ENCODE results near the gene RTBDN. TPM values are rescaled to one million over a fixed set of nuclear protein-coding genes. Genes with fewer than 3 reads are reported as not detected.

The RTBDN gene
- total and polyA plus RNA-seq, 10 of the 15 experiments (the other 5 are each of a cell fraction or from before 2014, with no cell fraction given): 0.45 TPM; not detected in 9

DNA sequence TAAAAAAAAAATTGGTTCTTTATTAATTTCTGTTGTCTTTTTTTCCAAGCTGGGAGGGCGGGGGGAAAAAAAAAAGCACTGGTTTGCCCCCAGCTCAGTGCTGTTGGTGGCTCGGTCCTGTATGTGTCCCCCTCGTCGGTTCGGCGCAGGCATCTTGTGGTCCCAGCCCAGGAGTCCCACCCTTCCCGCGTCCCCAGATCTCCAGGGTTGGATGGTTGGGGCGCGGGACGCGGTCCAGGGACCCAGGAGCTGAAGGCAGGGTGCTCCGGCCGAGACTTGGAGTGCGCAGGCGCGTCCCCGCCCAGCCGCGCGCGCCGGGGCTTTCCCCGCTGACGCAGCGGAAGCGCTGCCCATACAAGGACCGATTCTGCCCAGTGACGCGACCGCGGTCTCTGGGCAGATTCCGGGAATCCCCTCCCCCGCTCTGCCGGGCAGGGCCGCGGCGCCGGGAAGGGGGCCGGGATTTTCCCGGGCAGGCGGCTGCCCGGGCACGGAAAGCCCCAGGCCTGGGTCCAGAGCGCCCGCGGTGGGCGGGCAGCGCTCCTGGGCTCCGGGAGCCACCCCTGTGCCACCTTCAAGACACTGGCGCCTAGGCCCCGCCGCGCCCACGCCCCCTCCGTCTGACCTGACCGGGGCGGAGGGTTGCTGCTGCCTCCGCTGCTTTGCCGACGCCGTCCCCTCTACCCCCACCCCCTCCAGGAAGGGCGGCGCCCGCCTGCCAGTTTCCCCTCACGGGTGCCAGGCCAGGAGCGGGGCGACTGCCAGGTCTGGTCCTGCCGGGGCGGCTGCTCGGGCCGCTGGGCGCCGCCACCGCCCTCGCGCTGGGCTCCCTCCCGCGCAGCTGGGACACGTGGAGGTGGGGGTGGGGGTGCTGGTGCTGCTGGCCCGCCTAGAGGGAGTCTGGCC is 40.8 kb downstream of the RTBDN start (continued):
- TF ChIP-seq PRDM15 (CRISPR knock-in tag; IDR thresholded peaks at IDR 0.05) (peak; percentile 70; the same call in 1 of the 2 replicates), PAX5 (IDR thresholded peaks at IDR 0.05; ENCODE audit: borderline replicate concordance, low read depth, low read length) (peak; percentile 97), RAD21 (IDR thresholded peaks at IDR 0.05; ENCODE audit: insufficient read depth, low read depth, low read length) (no peak), PBX3 (IDR thresholded peaks at IDR 0.05; ENCODE audit: insufficient replicate concordance, low read depth, low read length) (peak; percentile 24), JUNB (IDR thresholded peaks at IDR 0.05) (no peak), NR2C1 (IDR thresholded peaks at IDR 0.05) (no peak), NFIC (IDR thresholded peaks at IDR 0.05; ENCODE audit: low read depth, low read length) (no peak)
- TF ChIP-seq, protein P1, sequence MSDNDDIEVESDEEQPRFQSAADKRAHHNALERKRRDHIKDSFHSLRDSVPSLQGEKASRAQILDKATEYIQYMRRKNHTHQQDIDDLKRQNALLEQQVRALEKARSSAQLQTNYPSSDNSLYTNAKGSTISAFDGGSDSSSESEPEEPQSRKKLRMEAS (IDR thresholded peaks at IDR 0.05; ENCODE audit: low read depth, low read length): peak; percentile 93
- TF ChIP-seq, protein P2, sequence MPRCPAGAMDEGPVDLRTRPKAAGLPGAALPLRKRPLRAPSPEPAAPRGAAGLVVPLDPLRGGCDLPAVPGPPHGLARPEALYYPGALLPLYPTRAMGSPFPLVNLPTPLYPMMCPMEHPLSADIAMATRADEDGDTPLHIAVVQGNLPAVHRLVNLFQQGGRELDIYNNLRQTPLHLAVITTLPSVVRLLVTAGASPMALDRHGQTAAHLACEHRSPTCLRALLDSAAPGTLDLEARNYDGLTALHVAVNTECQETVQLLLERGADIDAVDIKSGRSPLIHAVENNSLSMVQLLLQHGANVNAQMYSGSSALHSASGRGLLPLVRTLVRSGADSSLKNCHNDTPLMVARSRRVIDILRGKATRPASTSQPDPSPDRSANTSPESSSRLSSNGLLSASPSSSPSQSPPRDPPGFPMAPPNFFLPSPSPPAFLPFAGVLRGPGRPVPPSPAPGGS (IDR thresholded peaks at IDR 0.05; ENCODE audit: borderline replicate concordance, insufficient read depth, low read depth, low read length, poor library complexity, severe bottlenecking): peak; percentile 91
- TF ChIP-seq, protein P3, sequence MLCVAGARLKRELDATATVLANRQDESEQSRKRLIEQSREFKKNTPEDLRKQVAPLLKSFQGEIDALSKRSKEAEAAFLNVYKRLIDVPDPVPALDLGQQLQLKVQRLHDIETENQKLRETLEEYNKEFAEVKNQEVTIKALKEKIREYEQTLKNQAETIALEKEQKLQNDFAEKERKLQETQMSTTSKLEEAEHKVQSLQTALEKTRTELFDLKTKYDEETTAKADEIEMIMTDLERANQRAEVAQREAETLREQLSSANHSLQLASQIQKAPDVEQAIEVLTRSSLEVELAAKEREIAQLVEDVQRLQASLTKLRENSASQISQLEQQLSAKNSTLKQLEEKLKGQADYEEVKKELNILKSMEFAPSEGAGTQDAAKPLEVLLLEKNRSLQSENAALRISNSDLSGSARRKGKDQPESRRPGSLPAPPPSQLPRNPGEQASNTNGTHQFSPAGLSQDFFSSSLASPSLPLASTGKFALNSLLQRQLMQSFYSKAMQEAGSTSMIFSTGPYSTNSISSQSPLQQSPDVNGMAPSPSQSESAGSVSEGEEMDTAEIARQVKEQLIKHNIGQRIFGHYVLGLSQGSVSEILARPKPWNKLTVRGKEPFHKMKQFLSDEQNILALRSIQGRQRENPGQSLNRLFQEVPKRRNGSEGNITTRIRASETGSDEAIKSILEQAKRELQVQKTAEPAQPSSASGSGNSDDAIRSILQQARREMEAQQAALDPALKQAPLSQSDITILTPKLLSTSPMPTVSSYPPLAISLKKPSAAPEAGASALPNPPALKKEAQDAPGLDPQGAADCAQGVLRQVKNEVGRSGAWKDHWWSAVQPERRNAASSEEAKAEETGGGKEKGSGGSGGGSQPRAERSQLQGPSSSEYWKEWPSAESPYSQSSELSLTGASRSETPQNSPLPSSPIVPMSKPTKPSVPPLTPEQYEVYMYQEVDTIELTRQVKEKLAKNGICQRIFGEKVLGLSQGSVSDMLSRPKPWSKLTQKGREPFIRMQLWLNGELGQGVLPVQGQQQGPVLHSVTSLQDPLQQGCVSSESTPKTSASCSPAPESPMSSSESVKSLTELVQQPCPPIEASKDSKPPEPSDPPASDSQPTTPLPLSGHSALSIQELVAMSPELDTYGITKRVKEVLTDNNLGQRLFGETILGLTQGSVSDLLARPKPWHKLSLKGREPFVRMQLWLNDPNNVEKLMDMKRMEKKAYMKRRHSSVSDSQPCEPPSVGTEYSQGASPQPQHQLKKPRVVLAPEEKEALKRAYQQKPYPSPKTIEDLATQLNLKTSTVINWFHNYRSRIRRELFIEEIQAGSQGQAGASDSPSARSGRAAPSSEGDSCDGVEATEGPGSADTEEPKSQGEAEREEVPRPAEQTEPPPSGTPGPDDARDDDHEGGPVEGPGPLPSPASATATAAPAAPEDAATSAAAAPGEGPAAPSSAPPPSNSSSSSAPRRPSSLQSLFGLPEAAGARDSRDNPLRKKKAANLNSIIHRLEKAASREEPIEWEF (IDR thresholded peaks at IDR 0.05; ENCODE audit: insufficient replicate concordance, low read depth, low read length): no peak
- TF ChIP-seq, protein P4, sequence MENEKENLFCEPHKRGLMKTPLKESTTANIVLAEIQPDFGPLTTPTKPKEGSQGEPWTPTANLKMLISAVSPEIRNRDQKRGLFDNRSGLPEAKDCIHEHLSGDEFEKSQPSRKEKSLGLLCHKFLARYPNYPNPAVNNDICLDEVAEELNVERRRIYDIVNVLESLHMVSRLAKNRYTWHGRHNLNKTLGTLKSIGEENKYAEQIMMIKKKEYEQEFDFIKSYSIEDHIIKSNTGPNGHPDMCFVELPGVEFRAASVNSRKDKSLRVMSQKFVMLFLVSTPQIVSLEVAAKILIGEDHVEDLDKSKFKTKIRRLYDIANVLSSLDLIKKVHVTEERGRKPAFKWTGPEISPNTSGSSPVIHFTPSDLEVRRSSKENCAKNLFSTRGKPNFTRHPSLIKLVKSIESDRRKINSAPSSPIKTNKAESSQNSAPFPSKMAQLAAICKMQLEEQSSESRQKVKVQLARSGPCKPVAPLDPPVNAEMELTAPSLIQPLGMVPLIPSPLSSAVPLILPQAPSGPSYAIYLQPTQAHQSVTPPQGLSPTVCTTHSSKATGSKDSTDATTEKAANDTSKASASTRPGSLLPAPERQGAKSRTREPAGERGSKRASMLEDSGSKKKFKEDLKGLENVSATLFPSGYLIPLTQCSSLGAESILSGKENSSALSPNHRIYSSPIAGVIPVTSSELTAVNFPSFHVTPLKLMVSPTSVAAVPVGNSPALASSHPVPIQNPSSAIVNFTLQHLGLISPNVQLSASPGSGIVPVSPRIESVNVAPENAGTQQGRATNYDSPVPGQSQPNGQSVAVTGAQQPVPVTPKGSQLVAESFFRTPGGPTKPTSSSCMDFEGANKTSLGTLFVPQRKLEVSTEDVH (IDR thresholded peaks at IDR 0.05; ENCODE audit: low read depth, partially characterized antibody): no peak
